ENCODE results near the gene PEX11B.

The PEX11B gene

DNA sequence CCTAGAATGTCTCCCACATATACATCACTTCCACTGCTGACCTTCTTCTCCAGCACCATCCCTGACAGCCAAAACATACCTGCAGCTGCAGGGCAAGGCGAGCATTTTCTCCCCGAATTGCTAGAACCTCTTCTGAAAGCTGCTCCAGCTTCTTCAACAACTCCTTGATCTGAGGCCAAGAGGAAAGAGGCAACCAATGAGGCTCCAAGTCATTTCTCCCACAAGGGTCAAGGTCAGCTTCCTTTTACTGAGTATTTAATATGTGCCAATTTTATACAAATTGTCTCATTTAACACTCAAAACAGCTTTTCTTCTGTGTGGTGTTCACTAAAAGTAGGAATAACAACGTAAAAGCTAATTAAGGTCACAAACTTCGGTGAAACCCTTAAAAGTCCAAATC, 50.3 kb downstream of the PEX11B start:
- DNase-seq (ENCODE audit: low spot score): no peak

GRCh38 chr1:145863282-145864018, 55.1 kb downstream of the PEX11B start:
- no peak for DNase-seq (ENCODE audit: low spot score)
